ENCODE data around the gene BTF3.

The BTF3 gene

DNA sequence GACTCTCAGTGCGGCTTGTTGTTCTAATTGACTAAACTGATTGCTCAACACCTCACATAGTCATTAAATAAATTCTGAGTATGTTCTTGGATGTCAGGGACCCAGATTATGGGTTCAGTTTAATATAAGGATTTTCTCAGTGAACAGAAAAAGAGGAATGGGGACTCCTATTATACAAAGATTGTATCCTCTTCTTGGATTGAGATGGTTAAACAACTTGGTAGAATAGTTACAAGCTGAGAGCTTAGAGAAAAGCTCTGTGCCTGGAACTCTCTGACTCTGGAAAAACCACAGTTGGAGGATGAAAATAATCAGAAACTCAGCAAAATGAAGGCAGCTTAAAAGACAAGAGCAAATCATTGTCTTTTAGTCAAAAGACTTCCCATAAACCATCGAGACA, 36.7 kb downstream of the BTF3 start:
- Histone ChIP-seq H3K36me3 (ENCODE audit: control insufficient read depth in 2 of 2, insufficient read depth in 2 of 2, low read length in 2 of 2) (no peaks in the 10 kb centered on the region), H3K9me3 (ENCODE audit: control insufficient read depth in 2 of 2, low read length in 2 of 2) (no peaks in the 10 kb centered on the region), H3K27me3 (ENCODE audit: control insufficient read depth in 2 of 2, insufficient read depth in 2 of 2, low read length in 2 of 2) (no peaks in the 10 kb centered on the region), H3K4me1 (ENCODE audit: control insufficient read depth in 2 of 2, insufficient read depth in 2 of 2, low read length in 2 of 2) (no peaks in the 10 kb centered on the region), H3K9ac (ENCODE audit: low read depth in 1 of 2, low read length in 2 of 2) (no peak overlapping the region), H3K4me3 (ENCODE audit: low read length in 2 of 2) (no peak overlapping the region), H3K27ac (ENCODE audit: low read depth in 2 of 2, low read length in 2 of 2) (no peak overlapping the region)

DNA sequence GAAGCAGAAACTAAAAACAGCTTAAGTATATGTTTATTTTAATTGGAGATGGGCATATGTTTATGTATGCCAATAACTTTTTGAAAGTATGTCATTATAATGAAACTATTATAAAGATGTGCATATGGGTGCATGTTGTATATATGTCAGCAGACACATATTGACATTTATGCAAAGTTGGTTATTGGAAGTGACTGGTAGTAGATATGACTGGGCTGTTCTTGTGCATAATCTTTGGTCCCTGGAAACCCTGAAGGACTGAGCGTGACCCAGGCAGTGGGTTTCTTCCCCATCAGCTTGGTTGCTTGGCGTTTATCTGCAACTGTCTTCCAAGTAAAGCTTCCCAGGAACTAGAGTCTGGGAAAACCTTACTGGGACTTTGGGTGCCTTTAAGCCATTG, 41.5 kb downstream of the BTF3 start:
- Histone ChIP-seq H3K4me1 (ENCODE audit: control insufficient read depth in 2 of 2, insufficient read depth in 2 of 2, low read length in 2 of 2) (peaks cover 9 to 21% of the 10 kb centered on the region in 2 donors), H3K27ac (ENCODE audit: low read depth in 2 of 2, low read length in 2 of 2) (no peak overlapping the region), H3K27me3 (ENCODE audit: control insufficient read depth in 2 of 2, insufficient read depth in 2 of 2, low read length in 2 of 2) (no peaks in the 10 kb centered on the region), H3K9me3 (ENCODE audit: control insufficient read depth in 2 of 2, low read length in 2 of 2) (no peaks in the 10 kb centered on the region), H3K36me3 (ENCODE audit: control insufficient read depth in 2 of 2, insufficient read depth in 2 of 2, low read length in 2 of 2) (no peaks in the 10 kb centered on the region), H3K9ac (ENCODE audit: low read depth in 1 of 2, low read length in 2 of 2) (no peak overlapping the region), H3K4me3 (ENCODE audit: low read length in 2 of 2) (no peak overlapping the region)

DNA sequence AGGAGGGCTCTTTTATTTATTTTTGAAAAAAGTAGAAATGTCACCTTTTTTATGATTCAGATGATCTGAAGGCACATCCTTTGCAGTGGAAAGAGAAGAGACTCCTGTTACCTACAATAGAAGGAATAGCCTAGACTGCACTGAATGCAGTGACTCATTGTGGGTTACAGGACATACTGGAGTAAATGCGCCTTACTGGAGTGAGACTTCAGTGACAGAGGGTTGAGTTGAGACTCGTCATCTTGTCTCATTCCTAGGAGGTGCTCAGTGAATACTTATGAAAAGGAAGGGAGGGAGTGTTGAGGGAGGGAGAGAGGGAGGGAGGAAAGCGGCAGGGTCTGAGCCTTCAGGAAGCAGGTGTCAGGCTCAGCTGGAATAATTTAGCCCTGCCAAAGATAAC, 42.0 kb downstream of the BTF3 start:
- H3K9ac ChIP-seq (ENCODE audit: low read depth in 1 of 2, low read length in 2 of 2), result no peak overlapping the region
- no peaks in the 10 kb centered on the region for H3K9me3 ChIP-seq (ENCODE audit: control insufficient read depth in 2 of 2, low read length in 2 of 2)
- H3K4me1 ChIP-seq (ENCODE audit: control insufficient read depth in 2 of 2, insufficient read depth in 2 of 2, low read length in 2 of 2), result peaks cover 14 to 25% of the 10 kb centered on the region in 2 donors
- H3K4me3 ChIP-seq (ENCODE audit: low read length in 2 of 2), result no peak overlapping the region
- no peak overlapping the region for H3K27ac ChIP-seq (ENCODE audit: low read depth in 2 of 2, low read length in 2 of 2)
- H3K27me3 ChIP-seq (ENCODE audit: control insufficient read depth in 2 of 2, insufficient read depth in 2 of 2, low read length in 2 of 2), result no peaks in the 10 kb centered on the region
- H3K36me3 ChIP-seq (ENCODE audit: control insufficient read depth in 2 of 2, insufficient read depth in 2 of 2, low read length in 2 of 2), result no peaks in the 10 kb centered on the region

DNA sequence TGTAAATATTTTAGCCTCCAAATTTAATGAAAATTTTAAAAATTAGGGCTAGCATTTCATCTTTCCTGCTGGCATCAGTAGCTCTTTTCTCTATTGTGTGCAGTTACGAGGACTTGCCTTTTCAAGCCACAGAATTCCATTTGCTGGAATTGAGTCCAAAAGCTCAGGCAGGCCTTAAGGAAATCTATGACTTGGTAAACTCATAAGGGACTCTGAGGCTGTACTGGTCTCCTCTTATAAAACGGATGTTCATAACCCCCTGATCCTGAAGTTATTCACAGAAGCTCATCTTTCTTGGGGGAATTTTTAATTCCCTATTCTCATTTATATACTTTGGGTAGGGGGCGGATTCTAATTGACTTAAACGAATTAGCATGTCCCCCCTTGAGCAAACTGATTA, 43.8 kb downstream of the BTF3 start:
- Histone ChIP-seq H3K9me3 (ENCODE audit: control insufficient read depth in 2 of 2, low read length in 2 of 2) (no peaks in the 10 kb centered on the region), H3K9ac (ENCODE audit: low read depth in 1 of 2, low read length in 2 of 2) (peak overlapping the region; percentile 3 to 55), H3K27ac (ENCODE audit: low read depth in 2 of 2, low read length in 2 of 2) (peak overlapping the region; percentile 77 to 90)

DNA sequence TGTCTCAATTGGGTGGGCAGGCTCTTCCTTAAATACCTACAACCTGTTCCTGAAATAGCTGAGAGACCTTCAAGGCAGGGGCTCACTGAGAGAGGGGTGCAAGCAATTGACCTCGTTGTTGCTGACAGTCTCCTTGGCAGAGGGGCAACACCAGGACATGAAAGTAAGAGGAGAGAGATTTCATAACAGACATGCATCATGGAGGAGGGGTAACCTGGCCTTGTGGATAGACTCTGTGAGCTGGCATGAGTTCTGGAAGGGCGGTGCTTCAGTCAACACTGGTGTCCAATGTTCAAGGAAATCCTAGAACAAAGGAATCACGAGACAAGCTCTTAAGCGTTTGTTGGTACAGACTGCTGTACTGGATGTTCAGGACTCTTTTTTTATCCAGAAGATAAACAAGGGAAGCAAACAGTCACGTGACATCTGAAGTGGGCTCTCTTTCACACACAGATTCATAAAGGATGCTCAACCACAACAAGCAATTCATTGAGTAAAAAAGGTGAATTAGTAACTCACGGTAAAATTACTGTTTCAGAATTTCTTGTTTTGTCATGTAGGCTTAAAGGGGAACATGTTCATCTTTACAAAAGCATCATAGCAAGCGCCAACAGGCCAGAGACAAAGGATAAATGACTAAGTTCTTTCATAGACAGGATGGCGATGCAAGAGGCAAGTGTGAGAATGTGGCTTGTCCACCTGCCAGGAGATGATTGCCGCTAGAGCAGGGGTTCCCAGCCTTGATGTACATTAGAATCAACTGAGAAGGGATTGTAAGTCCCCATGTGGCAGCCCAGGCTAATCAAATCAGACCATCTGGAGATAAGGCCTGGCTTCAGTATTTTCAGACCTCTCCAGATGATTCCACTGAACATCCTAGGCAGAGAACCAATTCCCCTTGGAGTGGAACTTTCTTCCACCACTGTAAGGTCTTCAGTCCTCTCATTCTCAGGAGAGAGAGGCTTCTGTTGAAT, 46.5 kb downstream of the BTF3 start:
- no peaks in the 10 kb centered on the region for H3K36me3 ChIP-seq (ENCODE audit: control insufficient read depth in 2 of 2, insufficient read depth in 2 of 2, low read length in 2 of 2)
- H3K27ac ChIP-seq (ENCODE audit: low read depth in 2 of 2, low read length in 2 of 2), result peak overlapping the region; percentile 69 to 87
- H3K9ac ChIP-seq (ENCODE audit: low read depth in 1 of 2, low read length in 2 of 2), result peak overlapping the region in 1 of 2 donors; percentile 57
- peaks cover 15 to 29% of the 10 kb centered on the region in 2 donors for H3K4me1 ChIP-seq (ENCODE audit: control insufficient read depth in 2 of 2, insufficient read depth in 2 of 2, low read length in 2 of 2)
- H3K9me3 ChIP-seq (ENCODE audit: control insufficient read depth in 2 of 2, low read length in 2 of 2), result no peaks in the 10 kb centered on the region
- no peak overlapping the region for H3K4me3 ChIP-seq (ENCODE audit: low read length in 2 of 2)
- H3K27me3 ChIP-seq (ENCODE audit: control insufficient read depth in 2 of 2, insufficient read depth in 2 of 2, low read length in 2 of 2), result no peaks in the 10 kb centered on the region

More for the DNA sequence above, 43.8 kb downstream of the BTF3 start:
- no peaks in the 10 kb centered on the region for H3K36me3 ChIP-seq (ENCODE audit: control insufficient read depth in 2 of 2, insufficient read depth in 2 of 2, low read length in 2 of 2)
- peaks cover 15 to 29% of the 10 kb centered on the region in 2 donors for H3K4me1 ChIP-seq (ENCODE audit: control insufficient read depth in 2 of 2, insufficient read depth in 2 of 2, low read length in 2 of 2)
- peak overlapping the region in 1 of 2 donors; percentile 41 for H3K4me3 ChIP-seq (ENCODE audit: low read length in 2 of 2)
- H3K27me3 ChIP-seq (ENCODE audit: control insufficient read depth in 2 of 2, insufficient read depth in 2 of 2, low read length in 2 of 2), result no peaks in the 10 kb centered on the region

DNA sequence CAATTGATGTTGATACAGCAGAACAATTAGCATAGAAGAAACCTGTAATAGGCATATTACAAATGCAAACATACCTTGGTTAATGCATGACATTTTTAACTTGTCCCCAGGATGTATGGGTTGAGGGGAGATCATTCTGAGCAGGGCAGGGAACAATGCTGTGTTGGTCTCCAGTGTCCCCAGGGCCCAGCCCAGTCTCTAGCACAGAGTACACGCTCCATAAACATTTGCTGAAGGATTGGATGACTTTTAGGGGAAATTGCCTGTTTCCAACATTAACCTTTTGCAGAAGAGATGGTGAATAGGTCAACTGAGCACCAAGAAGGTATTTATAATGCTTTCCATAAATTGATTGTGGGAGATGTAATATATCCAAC, 47.1 kb downstream of the BTF3 start:
- Histone ChIP-seq H3K27ac (ENCODE audit: low read depth in 2 of 2, low read length in 2 of 2) (peak overlapping the region; percentile 62 to 87), H3K9ac (ENCODE audit: low read depth in 1 of 2, low read length in 2 of 2) (peak overlapping the region in 1 of 2 donors; percentile 57), H3K4me1 (ENCODE audit: control insufficient read depth in 2 of 2, insufficient read depth in 2 of 2, low read length in 2 of 2) (peaks cover 15 to 29% of the 10 kb centered on the region in 2 donors), H3K9me3 (ENCODE audit: control insufficient read depth in 2 of 2, low read length in 2 of 2) (no peaks in the 10 kb centered on the region), H3K27me3 (ENCODE audit: control insufficient read depth in 2 of 2, insufficient read depth in 2 of 2, low read length in 2 of 2) (no peaks in the 10 kb centered on the region), H3K36me3 (ENCODE audit: control insufficient read depth in 2 of 2, insufficient read depth in 2 of 2, low read length in 2 of 2) (no peaks in the 10 kb centered on the region), H3K4me3 (ENCODE audit: low read length in 2 of 2) (no peak overlapping the region)

DNA sequence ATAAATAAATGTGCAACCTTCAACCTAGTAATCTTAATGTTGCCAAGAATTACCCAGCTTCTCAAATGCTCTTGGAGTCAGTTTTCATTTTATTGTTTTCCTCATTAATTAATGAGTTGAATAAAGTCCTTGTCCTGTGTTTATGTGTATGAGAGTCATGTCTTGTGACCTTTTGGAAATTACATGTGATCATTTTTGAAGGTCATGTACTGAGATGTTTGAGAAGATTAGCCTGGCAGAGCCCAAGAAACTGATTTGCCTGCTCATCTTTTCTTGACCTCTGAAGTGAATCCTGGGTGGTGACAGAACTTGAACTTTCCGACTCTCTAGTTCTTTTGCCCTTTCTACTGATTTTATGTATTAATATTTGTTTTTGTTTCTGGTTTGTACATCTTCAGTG, 51.8 kb downstream of the BTF3 start:
- no peak overlapping the region for H3K9ac ChIP-seq (ENCODE audit: low read depth in 1 of 2, low read length in 2 of 2)
- no peaks in the 10 kb centered on the region for H3K27me3 ChIP-seq (ENCODE audit: control insufficient read depth in 2 of 2, insufficient read depth in 2 of 2, low read length in 2 of 2)
- H3K4me1 ChIP-seq (ENCODE audit: control insufficient read depth in 2 of 2, insufficient read depth in 2 of 2, low read length in 2 of 2), result peaks cover 2 to 6% of the 10 kb centered on the region in 2 donors
- H3K4me3 ChIP-seq (ENCODE audit: low read length in 2 of 2), result no peak overlapping the region
- no peak overlapping the region for H3K27ac ChIP-seq (ENCODE audit: low read depth in 2 of 2, low read length in 2 of 2)
- no peaks in the 10 kb centered on the region for H3K9me3 ChIP-seq (ENCODE audit: control insufficient read depth in 2 of 2, low read length in 2 of 2)
- H3K36me3 ChIP-seq (ENCODE audit: control insufficient read depth in 2 of 2, insufficient read depth in 2 of 2, low read length in 2 of 2), result peaks cover 17 to 26% of the 10 kb centered on the region in 2 donors

DNA sequence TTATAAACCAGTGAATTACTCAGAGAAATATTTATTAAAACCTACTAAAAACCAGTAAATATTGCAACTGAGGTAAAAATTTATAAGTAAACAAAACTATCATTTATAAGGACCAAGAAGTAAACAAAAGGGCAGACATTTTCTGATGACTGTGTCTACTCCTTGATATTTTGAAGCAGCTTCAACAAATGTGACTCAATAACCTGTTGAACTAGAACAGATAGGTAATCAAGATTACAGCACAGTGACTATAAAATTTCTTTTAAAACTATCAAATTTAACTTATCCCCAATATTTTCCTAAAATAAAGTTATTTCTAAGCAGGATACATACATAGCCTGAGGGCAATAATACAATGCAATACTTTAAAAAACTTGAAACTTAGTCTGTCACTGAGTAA, 54.4 kb downstream of the BTF3 start:
- no peaks in the 10 kb centered on the region for H3K4me1 ChIP-seq (ENCODE audit: control insufficient read depth in 2 of 2, insufficient read depth in 2 of 2, low read length in 2 of 2)
- peaks cover 22 to 38% of the 10 kb centered on the region in 2 donors for H3K36me3 ChIP-seq (ENCODE audit: control insufficient read depth in 2 of 2, insufficient read depth in 2 of 2, low read length in 2 of 2)

More for the DNA sequence above, 54.4 kb downstream of the BTF3 start:
- no peak overlapping the region for H3K27ac ChIP-seq (ENCODE audit: low read depth in 2 of 2, low read length in 2 of 2)
- no peaks in the 10 kb centered on the region for H3K27me3 ChIP-seq (ENCODE audit: control insufficient read depth in 2 of 2, insufficient read depth in 2 of 2, low read length in 2 of 2)
- H3K4me3 ChIP-seq (ENCODE audit: low read length in 2 of 2), result no peak overlapping the region
- no peak overlapping the region for H3K9ac ChIP-seq (ENCODE audit: low read depth in 1 of 2, low read length in 2 of 2)
- H3K9me3 ChIP-seq (ENCODE audit: control insufficient read depth in 2 of 2, low read length in 2 of 2), result no peaks in the 10 kb centered on the region
